Hypothalamus (tissue), 51 donors: ENCODE data around the gene SLC6A16.
"Not testable (repeated sequence)": the region's sequence is repeated elsewhere in the genome, so short reads cannot be mapped to it uniquely, and the experiment has no call there.

Experiments
- DNase-seq, 51 donors: peaks; one replicate each; lab custom pipeline; 2025; lab: John Stamatoyannopoulos, UW

The SLC6A16 gene

GRCh38 chr19:49324801-49325576 lies at the start of gene SLC6A16:
Gene SLC6A16 (minus strand): TSS chr19:49325191. CDS start chr19:49311347, 13,844 bp downstream.
- no peak for DNase-seq

DNA sequence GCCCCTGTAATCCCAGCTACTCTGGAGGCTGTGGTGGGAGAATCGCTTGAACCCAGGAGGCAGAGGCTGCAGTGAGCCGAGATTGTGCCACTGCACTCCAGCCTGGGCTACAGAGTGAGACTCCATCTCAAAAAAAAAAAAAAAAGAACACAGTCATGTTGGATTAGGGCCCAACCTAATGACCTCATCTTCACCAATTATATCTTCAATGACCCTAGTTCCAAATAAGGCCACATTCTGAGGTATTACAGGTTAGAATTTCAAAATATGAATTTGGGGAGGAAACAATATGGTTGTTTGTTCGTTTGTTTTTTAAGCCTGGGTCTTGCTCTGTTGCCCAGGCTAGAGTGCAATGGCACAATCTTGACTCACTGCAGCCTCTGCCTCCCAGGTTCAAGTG lies 48.2 kb upstream of the SLC6A16 start:
- DNase-seq = not testable (repeated sequence)

DNA sequence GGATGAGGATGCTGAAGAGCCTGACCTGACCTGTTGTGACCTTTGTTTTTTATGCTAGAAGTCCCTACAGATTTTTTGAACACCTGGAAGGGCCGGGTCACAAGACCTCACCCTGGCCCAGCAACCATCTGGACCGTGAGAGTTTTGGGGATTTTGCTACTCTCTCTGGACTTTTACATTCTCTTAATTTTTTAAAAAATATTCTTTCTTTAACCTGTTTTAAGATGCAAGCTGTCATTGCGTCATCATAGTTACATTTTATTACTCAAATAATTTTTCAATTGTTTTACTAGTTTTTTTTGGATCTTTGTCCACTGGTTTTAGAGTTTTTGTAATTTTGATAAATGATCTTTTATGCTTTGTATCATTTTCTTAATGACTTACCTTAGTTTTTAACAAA lies 46.2 kb upstream of the SLC6A16 start:
- no peak for DNase-seq

- no peak for DNase-seq
These were observed 43.8 kb upstream of the SLC6A16 start for GRCh38 chr19:49368711-49369358.

- no peak for DNase-seq
These were observed 41.1 kb upstream of the SLC6A16 start for GRCh38 chr19:49366110-49366509.

GRCh38 chr19:49364083-49364737 lies 39.2 kb upstream of the SLC6A16 start:
- DNase-seq = no peak

GRCh38 chr19:49363268-49364082 lies 38.5 kb upstream of the SLC6A16 start, which contains the start of gene DKKL1:
Gene DKKL1 (plus strand): TSS chr19:49363877. CDS start chr19:49363999, 122 bp downstream.
- DNase-seq = peak in 25 of 51 donors; percentile 2 to 66 (median 18)

GRCh38 chr19:49362929-49363267 lies 37.9 kb upstream of the SLC6A16 start:
- DNase-seq = no peak

DNA sequence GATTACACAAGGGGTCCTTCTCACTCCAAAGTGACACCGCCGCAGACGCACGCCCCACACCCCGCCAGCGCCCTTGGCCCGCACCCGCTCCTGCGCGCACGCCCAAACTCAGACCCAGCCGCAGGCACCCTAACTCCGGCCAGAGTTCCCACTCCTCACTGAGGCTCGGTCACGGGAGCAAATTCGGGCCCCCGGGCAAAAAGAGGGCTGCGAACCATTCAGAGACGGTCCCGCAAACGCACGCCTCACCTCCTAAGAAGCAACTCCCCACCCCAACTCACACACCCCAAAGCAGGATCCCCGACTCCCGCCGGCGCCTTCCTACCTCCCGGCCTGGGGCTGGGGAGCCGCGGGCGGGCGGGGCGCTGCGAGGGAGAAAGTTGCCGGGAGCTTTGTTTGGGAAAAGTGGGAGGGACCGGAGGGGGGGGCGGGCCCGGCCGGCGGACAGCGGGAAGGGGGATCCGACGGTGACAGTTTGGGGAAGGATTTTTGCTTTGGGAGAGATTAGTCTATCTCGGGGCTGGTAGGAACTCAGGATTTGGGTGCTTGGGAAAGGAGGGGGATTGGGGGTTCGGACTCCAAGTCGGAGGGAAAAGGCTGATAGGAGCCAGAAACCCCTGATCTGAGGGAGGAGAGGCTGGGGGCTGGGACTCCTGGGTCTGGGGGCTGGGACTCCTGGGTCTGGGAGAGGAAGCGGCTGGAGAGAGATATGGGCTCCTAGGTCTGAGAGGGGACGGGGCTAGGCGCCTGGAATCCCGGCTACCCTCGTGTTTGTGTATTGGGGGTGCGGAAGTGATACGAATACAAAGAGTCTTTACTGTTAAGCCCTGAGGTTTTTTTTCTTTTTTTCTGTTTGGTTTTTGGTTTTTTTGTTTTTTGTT lies 37.3 kb upstream of the SLC6A16 start, which contains the start of gene TEAD2:
Gene TEAD2, minus strand, starts transcription at position 369 of the 881 bp plus-strand sequence. CDS start 2,341 bp downstream, outside the sequence.
- DNase-seq = peak in 3 of 51 donors; percentile 5 to 34 (median 26)

- DNase-seq = peak in 5 of 51 donors; percentile 2 to 41 (median 17)
These were observed 36.6 kb upstream of the SLC6A16 start for GRCh38 chr19:49361438-49362047.

DNA sequence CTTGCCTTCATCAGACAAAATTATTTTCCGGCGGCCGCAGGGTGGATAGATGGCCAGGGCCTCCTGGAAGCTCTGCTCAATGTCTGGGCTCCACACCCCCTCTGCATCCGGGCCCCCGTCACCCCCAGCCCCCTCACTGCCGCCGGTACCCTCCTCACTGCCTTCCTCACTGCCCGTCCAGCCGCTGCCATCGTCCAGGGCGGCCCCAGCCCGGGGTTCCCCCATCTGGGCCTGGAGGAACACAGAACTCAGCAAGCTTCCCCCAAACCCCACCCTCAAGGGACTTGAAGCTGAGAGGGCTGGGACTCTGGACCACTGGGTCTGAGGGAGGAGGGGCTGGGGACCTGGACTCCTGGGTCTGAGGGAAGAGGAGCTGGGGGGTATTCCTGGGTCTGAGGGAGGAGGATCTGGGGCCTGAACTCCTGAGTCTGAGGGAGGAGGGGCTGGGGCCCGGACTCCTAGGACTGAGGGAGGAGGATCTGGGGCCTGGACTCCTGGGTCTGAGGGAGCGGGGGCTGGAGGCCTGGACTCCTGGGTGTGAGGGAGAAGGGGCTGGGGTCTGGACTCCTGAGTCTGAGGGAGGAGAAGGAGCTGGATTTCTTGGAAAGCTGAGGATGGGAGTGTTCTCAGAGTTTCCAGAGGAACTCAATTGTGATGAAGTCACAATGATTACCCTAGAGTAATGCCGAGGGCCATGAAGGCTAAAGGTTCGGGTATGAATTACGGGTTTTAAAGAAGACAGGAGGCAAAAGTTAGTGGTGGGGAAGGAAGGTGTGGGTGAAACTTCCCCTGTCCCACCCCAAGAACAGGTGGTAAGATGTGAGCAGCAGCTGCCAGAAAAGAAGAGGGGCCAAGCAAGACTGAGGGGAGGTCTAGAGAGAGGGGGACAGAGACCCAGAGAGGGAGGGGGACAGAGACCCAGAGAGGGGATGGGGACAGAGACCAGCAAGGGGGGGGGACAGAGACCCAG lies 35.1 kb upstream of the SLC6A16 start:
- no peak for DNase-seq

DNA sequence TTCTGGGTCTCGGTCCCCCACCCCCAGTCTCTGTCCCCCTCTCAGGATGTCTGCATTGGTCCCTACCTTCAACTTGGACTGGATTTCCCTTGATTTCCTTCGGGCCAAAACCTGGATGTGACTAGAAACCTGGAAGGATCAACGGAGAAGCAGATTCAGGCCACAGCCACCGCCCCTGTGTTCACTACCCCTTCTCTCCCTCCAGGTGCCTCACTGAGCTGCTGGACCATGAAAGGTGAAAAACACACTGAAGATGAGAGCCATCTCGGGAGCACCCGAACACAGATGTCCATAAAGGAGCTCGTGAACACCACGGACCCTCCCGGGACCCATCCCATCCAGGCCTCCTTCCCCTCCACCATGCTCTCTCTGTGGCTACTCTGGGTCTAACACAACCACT lies 32.2 kb upstream of the SLC6A16 start:
- no peak for DNase-seq

GRCh38 chr19:49356382-49356781 lies 31.4 kb upstream of the SLC6A16 start:
- DNase-seq = no peak

DNA sequence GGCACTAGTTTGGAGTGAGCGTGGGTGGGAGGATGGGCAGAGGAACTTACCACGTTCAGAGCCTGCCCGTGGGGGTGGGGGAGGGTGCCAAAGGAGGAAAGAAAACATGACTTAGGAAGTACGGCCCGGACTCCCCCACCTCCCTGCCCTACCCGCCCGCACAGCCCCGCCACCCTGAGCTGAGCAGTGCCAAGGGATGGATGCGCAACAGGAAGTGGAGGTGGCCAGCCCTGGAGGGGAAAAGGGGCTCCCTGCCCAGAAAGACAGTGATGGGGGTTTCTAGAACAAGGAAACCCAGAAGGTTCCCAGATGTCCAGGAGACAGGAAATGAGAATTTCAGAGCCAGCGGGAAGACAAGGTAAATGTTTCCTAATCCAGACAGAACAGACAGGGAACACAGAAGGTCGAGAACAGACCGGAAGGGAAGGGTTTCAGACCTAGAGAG lies 30.9 kb upstream of the SLC6A16 start:
- DNase-seq = no peak

GRCh38 chr19:49349567-49349966 lies 24.6 kb upstream of the SLC6A16 start:
- no peak for DNase-seq

GRCh38 chr19:49348305-49349189 lies 23.6 kb upstream of the SLC6A16 start:
- DNase-seq = no peak

GRCh38 chr19:49347835-49348234 lies 22.8 kb upstream of the SLC6A16 start:
- peak in 11 of 51 donors; percentile 3 to 34 (median 21) for DNase-seq
